ENCODE measurements around the gene RELL1. TPM values are rescaled to one million over a fixed set of nuclear protein-coding genes. Genes with fewer than 3 reads are reported as not detected.
A peak's percentile ranks its signal among the peaks of the same experiment; 100 is the strongest.

The RELL1 gene
- polyA plus RNA-seq, 1 donor, result 20.3 TPM

DNA sequence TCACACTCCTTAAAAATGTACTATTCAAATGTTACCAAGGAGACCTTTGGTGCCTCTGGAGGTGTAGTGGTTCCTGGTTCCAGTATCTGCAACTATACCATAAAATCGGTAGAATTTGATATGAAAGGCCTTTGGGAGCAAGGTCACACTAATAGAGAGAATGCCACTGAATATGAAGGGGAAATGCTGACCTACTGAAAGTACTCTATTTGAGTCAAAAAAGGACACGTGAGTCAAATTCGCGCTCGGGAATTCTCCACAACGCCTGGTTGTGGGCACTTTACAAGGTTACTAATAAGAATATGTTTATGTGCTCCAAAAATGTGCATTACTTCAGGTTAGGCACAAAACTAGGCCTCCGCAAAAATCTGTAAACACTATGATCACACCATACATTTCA is 39.5 kb upstream of the RELL1 start:
- Histone ChIP-seq H3K27ac (ENCODE audit: low read length) (no peak overlapping the region), H3K9me3 (ENCODE audit: control insufficient read depth, low read depth, low read length) (no peaks in the 10 kb centered on the region), H3K4me3 (ENCODE audit: low read length) (no peak overlapping the region), H3K4me1 (ENCODE audit: control insufficient read depth, insufficient read depth, low read length) (peaks cover 33% of the 10 kb centered on the region), H3K36me3 (ENCODE audit: control insufficient read depth, insufficient read depth, low read length) (no peaks in the 10 kb centered on the region), H3K27me3 (ENCODE audit: control insufficient read depth, insufficient read depth, low read length) (no peaks in the 10 kb centered on the region)
- WGBS (ENCODE audit: insufficient coverage, low lambda C conversion rate), result 98% methylated on average over 5 of the region's 7 CpGs
- no peak for DNase-seq

DNA sequence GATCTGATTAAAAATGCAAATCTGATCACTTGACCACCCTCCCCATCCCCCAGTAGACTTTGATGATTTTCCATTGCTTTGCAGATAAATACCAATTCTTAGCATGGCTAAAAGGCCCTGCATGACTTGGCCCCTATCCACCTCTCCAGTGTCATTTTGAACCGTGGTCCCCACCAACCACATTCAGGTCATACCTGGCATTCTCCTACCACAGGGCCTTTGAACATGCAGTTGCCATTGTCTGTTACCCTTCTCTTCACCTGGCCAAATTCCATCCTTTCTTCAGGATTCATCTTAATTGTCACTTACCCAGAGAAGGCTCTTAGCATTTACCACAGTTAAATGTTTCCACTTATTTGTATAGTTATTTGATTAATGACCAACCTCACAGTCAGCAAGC is 36.9 kb upstream of the RELL1 start:
- Histone ChIP-seq H3K27ac (ENCODE audit: low read length) (no peak overlapping the region), H3K9me3 (ENCODE audit: control insufficient read depth, low read depth, low read length) (no peaks in the 10 kb centered on the region), H3K4me1 (ENCODE audit: control insufficient read depth, insufficient read depth, low read length) (peaks cover 23% of the 10 kb centered on the region), H3K36me3 (ENCODE audit: control insufficient read depth, insufficient read depth, low read length) (no peaks in the 10 kb centered on the region), H3K27me3 (ENCODE audit: control insufficient read depth, insufficient read depth, low read length) (no peaks in the 10 kb centered on the region), H3K4me3 (ENCODE audit: low read length) (no peak overlapping the region)
- no peak for DNase-seq
- whole genome bisulfite sequencing (ENCODE audit: insufficient coverage, low lambda C conversion rate), result no CpG with 5 or more reads among the region's 1 CpG

DNA sequence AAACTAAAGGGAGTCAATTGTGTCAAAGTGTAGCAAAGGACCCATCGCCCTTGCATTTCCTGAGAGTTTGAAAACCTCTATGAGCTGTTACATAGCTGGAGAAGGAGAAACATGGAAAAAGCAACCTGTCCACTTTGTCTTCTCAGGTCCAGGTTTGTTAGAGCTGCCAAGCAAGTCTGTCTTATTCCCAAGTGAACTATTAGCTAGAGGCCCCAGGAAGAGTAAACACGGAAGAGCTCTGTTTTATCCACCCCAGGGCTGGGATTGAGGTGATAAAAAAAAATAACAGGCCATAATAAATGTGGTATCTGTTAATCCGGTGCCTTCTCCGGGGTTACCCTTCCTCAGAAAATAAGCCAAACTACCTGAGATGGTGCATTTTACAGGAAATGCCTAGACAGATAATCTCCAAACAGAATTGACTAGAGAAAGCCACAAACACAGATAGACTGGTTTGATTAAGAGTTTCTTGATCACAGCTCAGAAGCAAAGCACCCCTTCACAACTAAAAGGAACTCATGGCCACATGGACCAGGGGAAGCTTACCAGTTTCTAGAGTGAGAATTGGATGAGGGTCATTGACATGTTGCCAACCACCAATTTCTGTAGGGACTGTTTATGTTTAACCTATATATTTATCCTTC is 35.9 kb upstream of the RELL1 start:
- Histone ChIP-seq H3K36me3 (ENCODE audit: control insufficient read depth, insufficient read depth, low read length) (no peaks in the 10 kb centered on the region), H3K27ac (ENCODE audit: low read length) (peak overlapping the region; percentile 61), H3K9me3 (ENCODE audit: control insufficient read depth, low read depth, low read length) (no peaks in the 10 kb centered on the region), H3K4me3 (ENCODE audit: low read length) (no peak overlapping the region), H3K4me1 (ENCODE audit: control insufficient read depth, insufficient read depth, low read length) (peaks cover 14% of the 10 kb centered on the region), H3K27me3 (ENCODE audit: control insufficient read depth, insufficient read depth, low read length) (no peaks in the 10 kb centered on the region)
- peak in 1 of 2 donors; percentile 82 for DNase-seq
- no CpG with 5 or more reads among the region's 4 CpGs for WGBS (ENCODE audit: insufficient coverage, low lambda C conversion rate)

DNA sequence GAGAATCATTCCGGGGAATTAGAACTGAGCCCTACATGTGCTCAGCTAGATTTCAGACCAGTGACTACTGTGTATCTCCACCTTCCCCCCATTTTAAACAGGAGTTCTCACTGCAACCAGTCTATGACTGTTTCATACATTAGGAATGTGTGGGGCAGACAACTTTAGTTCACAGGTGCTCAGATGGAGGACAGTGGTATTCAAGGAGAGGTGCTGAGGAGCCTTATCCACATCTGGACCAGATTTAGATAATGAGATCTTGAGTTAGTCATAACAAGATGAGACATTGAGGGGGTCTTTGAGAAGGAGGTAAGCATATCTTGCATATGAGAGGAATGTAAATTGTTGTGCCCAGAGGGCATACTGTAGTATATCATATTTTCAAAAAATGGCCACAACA is 32.8 kb upstream of the RELL1 start:
- Histone ChIP-seq H3K27me3 (ENCODE audit: control insufficient read depth, insufficient read depth, low read length) (no peaks in the 10 kb centered on the region), H3K9me3 (ENCODE audit: control insufficient read depth, low read depth, low read length) (no peaks in the 10 kb centered on the region), H3K4me3 (ENCODE audit: low read length) (no peak overlapping the region), H3K36me3 (ENCODE audit: control insufficient read depth, insufficient read depth, low read length) (no peaks in the 10 kb centered on the region), H3K4me1 (ENCODE audit: control insufficient read depth, insufficient read depth, low read length) (peaks cover 30% of the 10 kb centered on the region), H3K27ac (ENCODE audit: low read length) (no peak overlapping the region)
- no CpG with 5 or more reads among the region's 1 CpG for WGBS (ENCODE audit: insufficient coverage, low lambda C conversion rate)
- DNase-seq, result no peak

DNA sequence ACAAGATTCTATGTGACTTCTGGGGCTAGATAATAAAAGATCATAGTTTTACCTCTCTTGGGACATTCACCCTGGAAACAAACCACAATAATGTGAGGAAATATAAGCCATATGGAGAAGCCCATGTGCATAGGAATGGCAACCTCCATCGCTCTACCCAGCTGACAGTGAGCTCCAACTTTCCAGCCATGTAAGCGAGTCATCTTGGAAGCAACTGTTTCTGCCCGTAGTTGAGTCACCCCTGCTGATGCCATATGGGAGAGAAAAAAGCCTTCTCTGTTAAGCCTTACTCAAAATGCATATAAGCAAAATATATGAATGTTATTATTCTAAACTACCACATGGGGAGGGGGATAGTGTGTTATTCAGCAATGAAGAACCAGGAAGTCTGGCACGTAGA is 31.4 kb upstream of the RELL1 start:
- Histone ChIP-seq H3K36me3 (ENCODE audit: control insufficient read depth, insufficient read depth, low read length) (no peaks in the 10 kb centered on the region), H3K4me3 (ENCODE audit: low read length) (no peak overlapping the region), H3K27me3 (ENCODE audit: control insufficient read depth, insufficient read depth, low read length) (no peaks in the 10 kb centered on the region), H3K4me1 (ENCODE audit: control insufficient read depth, insufficient read depth, low read length) (peaks cover 30% of the 10 kb centered on the region), H3K9me3 (ENCODE audit: control insufficient read depth, low read depth, low read length) (no peaks in the 10 kb centered on the region), H3K27ac (ENCODE audit: low read length) (no peak overlapping the region)
- no CpG with 5 or more reads among the region's 4 CpGs for WGBS (ENCODE audit: insufficient coverage, low lambda C conversion rate)
- no peak for DNase-seq

DNA sequence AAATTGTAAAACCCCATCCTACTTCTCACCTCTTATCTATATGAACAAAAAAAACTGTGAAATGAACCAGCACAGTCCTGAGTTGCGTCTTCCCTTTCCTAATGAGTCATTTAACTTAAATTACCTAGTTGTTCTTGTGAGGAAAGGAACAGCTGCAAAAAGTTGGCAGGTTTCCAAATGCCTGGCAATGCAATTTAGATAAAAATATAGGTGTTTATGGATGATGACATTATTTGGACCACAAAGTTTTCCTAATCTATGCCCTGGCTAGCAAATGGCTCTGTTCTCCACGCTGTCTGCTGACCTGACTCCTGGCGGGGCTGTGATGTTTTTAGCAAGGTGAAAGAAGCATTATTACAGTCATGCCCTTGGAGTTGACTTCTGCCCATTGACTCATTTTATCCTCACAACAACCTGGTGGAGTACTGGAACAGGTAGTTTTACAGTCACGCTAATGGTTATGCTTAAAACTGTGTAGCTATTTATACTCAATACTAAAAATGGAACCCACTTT is 29.8 kb upstream of the RELL1 start:
- peaks cover 17% of the 10 kb centered on the region for H3K4me1 ChIP-seq (ENCODE audit: control insufficient read depth, insufficient read depth, low read length)
- no peak overlapping the region for H3K4me3 ChIP-seq (ENCODE audit: low read length)
- peak overlapping the region; percentile 65 for H3K27ac ChIP-seq (ENCODE audit: low read length)
- no peaks in the 10 kb centered on the region for H3K27me3 ChIP-seq (ENCODE audit: control insufficient read depth, insufficient read depth, low read length)
- WGBS (ENCODE audit: insufficient coverage, low lambda C conversion rate), result no CpG with 5 or more reads among the region's 4 CpGs
- peak; percentile 71 to 87 for DNase-seq
- H3K9me3 ChIP-seq (ENCODE audit: control insufficient read depth, low read depth, low read length), result no peaks in the 10 kb centered on the region
- no peaks in the 10 kb centered on the region for H3K36me3 ChIP-seq (ENCODE audit: control insufficient read depth, insufficient read depth, low read length)

DNA sequence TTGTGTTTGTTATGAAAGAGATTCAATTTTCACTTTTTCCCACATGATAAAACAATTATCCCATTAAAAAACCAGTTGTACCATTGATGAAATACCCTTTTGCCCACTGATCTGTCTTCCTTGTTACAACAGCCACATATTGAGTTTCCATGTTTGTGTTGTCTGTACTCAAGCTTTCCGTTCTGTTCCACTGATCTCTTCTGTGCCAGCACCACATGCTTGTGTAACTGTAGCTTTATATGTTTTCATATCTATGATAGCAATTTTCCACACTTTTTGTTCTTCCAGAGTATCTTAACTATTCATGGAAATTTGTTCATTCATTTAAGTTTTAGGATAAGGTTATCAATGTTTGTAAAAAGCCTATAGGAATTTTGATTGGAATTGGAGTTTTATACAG is 24.3 kb upstream of the RELL1 start:
- Histone ChIP-seq H3K27me3 (ENCODE audit: control insufficient read depth, insufficient read depth, low read length) (no peaks in the 10 kb centered on the region), H3K27ac (ENCODE audit: low read length) (no peak overlapping the region), H3K4me3 (ENCODE audit: low read length) (no peak overlapping the region), H3K9me3 (ENCODE audit: control insufficient read depth, low read depth, low read length) (no peaks in the 10 kb centered on the region), H3K36me3 (ENCODE audit: control insufficient read depth, insufficient read depth, low read length) (no peaks in the 10 kb centered on the region), H3K4me1 (ENCODE audit: control insufficient read depth, insufficient read depth, low read length) (peaks cover 5% of the 10 kb centered on the region)
- DNase-seq, result no peak
- WGBS (ENCODE audit: insufficient coverage, low lambda C conversion rate), result no CpG with 5 or more reads among the region's 1 CpG

DNA sequence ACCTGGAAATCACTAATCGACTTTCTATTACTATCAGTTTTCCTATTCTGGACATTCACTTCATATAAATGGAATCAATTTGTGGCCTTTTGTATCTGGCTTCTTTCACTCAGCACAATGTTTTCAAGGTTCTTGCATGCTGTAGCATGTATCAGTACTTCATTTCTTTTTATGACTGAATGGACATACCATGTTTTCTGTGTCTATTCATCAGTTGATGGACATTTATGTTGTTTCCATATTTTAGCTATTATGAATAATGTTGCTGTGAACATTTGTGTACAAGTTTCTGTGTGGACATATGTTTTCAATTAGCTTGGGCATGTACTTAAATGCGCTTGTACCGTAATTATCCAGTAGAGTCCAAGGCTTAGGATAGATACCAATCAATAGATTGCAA is 19.9 kb upstream of the RELL1 start:
- H3K4me1 ChIP-seq (ENCODE audit: control insufficient read depth, insufficient read depth, low read length), result no peaks in the 10 kb centered on the region
- DNase-seq, result no peak
- no peak overlapping the region for H3K4me3 ChIP-seq (ENCODE audit: low read length)
- H3K27me3 ChIP-seq (ENCODE audit: control insufficient read depth, insufficient read depth, low read length), result no peaks in the 10 kb centered on the region
- H3K27ac ChIP-seq (ENCODE audit: low read length), result no peak overlapping the region
- H3K9me3 ChIP-seq (ENCODE audit: control insufficient read depth, low read depth, low read length), result no peaks in the 10 kb centered on the region
- WGBS (ENCODE audit: insufficient coverage, low lambda C conversion rate), result 67% methylated on average over 1 of the region's 3 CpGs
- no peaks in the 10 kb centered on the region for H3K36me3 ChIP-seq (ENCODE audit: control insufficient read depth, insufficient read depth, low read length)

DNA sequence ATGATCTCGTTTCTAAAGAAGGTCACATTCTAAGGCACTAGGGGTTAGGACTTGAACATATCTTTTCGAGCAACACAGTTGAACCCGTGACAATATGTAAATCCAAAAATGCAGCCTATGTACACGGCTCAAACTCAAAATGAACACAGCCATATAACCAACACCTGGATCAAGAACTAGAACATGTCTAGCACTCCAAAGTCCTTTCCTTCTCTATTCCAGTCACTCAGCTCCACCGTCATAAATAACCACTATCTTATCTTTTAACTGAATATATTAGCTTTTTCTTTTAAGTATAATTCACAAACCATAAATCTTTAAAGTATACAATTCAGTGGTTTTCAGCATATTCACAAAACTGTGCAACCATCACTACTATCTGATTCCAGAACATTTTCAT is 19.4 kb upstream of the RELL1 start:
- H3K4me3 ChIP-seq (ENCODE audit: low read length), result no peak overlapping the region
- WGBS (ENCODE audit: insufficient coverage, low lambda C conversion rate), result 18% methylated on average over 1 of the region's 5 CpGs
- no peaks in the 10 kb centered on the region for H3K9me3 ChIP-seq (ENCODE audit: control insufficient read depth, low read depth, low read length)
- H3K27me3 ChIP-seq (ENCODE audit: control insufficient read depth, insufficient read depth, low read length), result no peaks in the 10 kb centered on the region
- DNase-seq, result peak in 1 of 2 donors; percentile 63
- no peaks in the 10 kb centered on the region for H3K36me3 ChIP-seq (ENCODE audit: control insufficient read depth, insufficient read depth, low read length)
- peaks cover 1% of the 10 kb centered on the region for H3K4me1 ChIP-seq (ENCODE audit: control insufficient read depth, insufficient read depth, low read length)
- H3K27ac ChIP-seq (ENCODE audit: low read length), result no peak overlapping the region

DNA sequence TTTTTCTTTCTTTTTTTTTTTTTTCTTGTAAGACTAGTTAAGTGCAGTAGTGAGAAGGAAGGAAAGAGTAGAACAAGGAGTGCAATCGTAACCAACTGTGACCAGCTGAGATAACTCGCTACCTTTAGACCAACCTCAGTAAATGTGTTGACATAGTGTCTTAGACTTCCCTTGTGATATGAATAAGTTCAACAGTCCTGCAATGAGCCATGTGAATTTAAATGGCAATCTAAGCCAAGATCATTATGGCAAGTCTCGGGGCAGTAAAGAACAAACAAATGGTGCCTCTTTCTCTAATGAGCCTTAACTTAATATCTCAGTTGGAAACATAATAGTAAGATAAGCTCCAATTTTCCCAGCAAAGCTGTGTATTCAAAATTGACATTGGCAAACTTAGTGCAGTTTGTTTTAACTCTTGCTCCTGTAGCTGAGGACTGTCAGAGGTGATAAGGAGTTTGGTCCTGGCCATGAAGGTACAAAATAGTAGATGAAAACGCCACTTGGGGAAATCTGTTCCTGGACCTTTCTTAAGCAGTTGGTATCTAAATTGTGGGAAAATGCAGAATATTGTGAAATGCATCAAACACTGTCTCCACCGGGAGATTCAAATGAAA is 13.8 kb upstream of the RELL1 start:
- no peaks in the 10 kb centered on the region for H3K36me3 ChIP-seq (ENCODE audit: control insufficient read depth, insufficient read depth, low read length)
- WGBS (ENCODE audit: insufficient coverage, low lambda C conversion rate), result 27% methylated on average over 2 of the region's 5 CpGs
- H3K27me3 ChIP-seq (ENCODE audit: control insufficient read depth, insufficient read depth, low read length), result no peaks in the 10 kb centered on the region
- peaks cover 21% of the 10 kb centered on the region for H3K4me1 ChIP-seq (ENCODE audit: control insufficient read depth, insufficient read depth, low read length)
- peak overlapping the region; percentile 46 for H3K27ac ChIP-seq (ENCODE audit: low read length)
- DNase-seq, result peak; percentile 76 to 90
- no peaks in the 10 kb centered on the region for H3K9me3 ChIP-seq (ENCODE audit: control insufficient read depth, low read depth, low read length)
- H3K4me3 ChIP-seq (ENCODE audit: low read length), result no peak overlapping the region

DNA sequence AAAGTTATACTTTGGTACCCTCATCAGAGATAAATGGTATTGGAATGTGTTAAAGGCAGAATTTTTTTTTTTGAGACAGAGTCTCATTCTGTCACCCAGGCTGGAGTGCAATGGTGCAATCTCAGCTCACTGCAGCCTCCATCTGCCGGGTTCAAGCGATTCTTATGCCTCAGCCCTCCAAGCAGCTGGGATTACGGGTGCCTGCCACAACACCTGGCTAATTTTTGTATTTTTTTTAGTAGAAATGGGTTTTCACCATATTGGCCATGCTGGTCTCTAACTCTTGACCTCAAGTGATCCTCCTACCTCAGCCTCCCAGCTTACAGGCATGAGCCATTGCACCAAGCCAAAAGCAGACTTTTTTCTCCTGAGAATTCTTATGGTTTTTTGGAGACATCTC is 11.4 kb upstream of the RELL1 start:
- 100% methylated on average over 1 of the region's 3 CpGs for WGBS (ENCODE audit: insufficient coverage, low lambda C conversion rate)
- Histone ChIP-seq H3K36me3 (ENCODE audit: control insufficient read depth, insufficient read depth, low read length) (no peaks in the 10 kb centered on the region), H3K27me3 (ENCODE audit: control insufficient read depth, insufficient read depth, low read length) (no peaks in the 10 kb centered on the region), H3K4me1 (ENCODE audit: control insufficient read depth, insufficient read depth, low read length) (peaks cover 21% of the 10 kb centered on the region), H3K9me3 (ENCODE audit: control insufficient read depth, low read depth, low read length) (no peaks in the 10 kb centered on the region), H3K27ac (ENCODE audit: low read length) (no peak overlapping the region), H3K4me3 (ENCODE audit: low read length) (no peak overlapping the region)
- no peak for DNase-seq

All from large intestine (tissue), 3 donors.